ENCODE results near the gene BLOC1S1.
A peak's percentile ranks its signal among the peaks of the same experiment; 100 is the strongest.

BLOC1S1 gene

DNA sequence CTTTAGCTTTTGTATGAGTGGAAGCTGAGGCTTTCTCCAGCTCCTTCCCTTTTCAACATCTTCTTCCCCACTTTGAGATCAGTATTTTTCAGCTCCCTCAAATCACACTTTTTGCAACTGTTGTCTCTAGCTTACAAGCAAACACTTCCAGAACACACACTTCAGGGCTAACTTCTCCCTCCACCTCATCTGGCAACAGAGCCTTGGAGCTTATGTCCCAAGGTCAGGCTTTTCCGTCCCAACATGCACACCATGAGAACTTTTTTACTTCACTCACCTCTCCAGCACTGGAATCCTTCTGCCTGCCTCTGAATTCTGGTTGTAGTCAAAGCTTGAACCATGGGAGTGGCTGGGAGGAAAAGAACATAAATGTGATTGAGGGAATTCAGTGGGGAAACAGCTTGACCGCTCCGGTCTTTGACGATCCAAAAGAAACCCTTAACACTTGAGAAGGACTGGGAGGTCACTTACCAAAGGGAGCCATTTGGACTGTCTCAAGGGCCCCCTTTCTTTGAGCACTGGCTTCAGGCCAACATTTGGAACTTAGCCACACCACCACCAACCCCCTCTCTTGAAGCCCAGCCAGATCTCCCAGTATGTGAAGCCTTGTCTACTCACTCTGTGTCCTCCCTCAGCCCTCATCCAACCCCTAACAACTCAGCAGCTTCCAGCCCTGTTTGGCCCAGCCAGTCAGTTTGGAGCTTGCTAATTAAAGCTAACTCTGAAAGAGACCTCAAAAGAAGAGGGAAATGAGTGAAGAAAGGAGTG is 3.9 kb upstream of the BLOC1S1 start:
- DNase-seq (ENCODE audit: low read depth), result no peak

DNA sequence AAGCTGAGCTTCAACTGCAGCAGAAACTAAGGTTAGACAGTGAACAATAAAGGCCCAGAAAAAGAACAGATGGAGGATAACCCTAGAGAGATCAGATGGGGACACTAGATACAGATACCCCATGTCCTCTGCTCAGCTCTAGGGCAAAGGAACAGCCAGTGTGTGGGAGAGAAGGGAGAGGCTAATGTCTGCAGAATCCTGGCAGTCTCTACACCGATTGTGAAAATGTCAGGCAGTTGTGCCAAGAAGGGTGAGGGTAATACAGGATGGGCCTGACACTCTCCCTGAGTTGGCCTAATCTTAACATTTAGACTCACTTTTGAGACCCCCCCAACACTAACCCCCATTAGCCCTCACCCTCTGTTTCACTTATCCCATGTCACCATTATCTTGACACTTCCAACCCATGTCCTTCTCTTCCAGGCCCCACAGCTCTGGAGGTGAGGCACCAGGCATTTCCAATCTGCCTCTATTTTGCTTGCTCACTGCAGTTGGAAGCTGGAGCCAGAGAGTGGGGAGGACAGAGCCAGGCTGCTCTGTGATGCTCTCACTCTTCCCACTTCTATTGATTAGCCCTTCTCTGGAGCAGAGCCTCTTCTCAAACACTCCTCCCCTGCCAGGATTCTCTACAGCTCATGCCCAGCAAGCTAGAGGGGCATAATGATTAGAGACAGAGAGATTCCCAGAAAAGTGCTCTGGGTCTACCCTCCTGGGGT is 3.0 kb upstream of the BLOC1S1 start:
- DNase-seq (ENCODE audit: low read depth), result no peak

DNA sequence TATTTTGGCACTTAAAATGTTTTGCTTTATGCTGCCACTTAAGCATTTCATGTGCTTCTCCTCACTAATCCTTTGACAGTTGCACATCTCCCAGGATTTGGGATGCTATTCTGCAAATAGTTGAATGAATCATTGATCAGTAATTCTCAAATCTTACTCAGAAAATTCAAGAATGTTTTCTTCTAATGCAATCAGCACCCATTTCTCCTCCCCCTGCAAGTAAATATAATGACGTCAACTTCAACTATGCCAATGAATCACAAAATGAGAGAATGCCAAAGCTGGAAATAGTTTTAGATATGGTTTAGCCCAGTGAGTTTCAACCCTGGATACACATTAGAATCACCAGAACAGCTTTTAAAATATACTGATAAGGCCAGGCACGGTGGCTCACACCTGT is 2.1 kb upstream of the BLOC1S1 start:
- DNase-seq (ENCODE audit: low read depth), result no peak

DNA sequence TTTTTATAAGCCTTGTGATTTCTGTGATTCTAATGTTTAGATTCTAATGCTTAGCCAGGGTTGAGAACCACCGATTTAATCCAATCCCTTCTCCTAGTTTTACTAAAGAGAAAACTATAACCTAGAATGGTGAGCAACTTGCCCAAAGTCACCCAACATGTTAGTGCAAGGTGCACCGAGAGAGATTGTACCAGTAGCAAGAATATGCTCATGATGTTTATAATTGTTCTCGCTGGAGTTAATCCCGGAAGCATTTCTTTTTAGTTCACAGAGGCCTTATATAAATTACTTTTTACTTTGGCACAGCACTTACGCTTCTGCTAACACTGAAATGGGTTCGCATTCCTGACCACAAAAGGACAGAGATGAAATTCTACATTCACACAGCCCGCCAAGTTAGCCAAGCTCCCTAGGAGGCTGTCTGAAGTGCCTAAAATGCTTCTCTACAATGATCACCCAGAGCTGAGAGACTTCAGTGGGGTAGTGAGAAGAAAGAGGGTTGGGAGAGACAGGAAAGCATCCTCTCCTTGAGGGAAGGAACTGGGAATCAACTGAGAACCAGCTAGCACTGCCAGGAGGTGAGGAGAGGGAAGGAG is 579 bp upstream of the BLOC1S1 start:
- DNase-seq (ENCODE audit: low read depth), result no peak

DNA sequence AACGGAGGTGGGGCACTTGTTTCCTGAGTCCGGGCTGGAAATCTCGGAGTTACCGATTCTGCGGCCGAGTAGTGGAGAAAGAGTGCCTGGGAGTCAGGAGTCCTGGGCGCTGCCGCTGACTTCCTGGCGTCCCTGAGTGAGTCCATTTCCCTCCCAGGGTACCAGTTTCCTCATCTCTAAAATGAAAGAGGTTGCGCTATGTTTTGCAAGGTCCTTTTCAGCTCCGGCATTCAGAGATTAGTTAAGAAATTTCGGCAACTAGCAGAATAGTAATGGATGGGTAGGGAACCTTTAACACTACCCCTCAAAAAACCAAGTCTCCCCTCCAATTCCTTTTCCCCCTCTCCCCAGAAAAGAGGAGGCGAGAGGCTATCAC is 724 bp downstream of the BLOC1S1 start:
- no peak for DNase-seq (ENCODE audit: low read depth)

DNA sequence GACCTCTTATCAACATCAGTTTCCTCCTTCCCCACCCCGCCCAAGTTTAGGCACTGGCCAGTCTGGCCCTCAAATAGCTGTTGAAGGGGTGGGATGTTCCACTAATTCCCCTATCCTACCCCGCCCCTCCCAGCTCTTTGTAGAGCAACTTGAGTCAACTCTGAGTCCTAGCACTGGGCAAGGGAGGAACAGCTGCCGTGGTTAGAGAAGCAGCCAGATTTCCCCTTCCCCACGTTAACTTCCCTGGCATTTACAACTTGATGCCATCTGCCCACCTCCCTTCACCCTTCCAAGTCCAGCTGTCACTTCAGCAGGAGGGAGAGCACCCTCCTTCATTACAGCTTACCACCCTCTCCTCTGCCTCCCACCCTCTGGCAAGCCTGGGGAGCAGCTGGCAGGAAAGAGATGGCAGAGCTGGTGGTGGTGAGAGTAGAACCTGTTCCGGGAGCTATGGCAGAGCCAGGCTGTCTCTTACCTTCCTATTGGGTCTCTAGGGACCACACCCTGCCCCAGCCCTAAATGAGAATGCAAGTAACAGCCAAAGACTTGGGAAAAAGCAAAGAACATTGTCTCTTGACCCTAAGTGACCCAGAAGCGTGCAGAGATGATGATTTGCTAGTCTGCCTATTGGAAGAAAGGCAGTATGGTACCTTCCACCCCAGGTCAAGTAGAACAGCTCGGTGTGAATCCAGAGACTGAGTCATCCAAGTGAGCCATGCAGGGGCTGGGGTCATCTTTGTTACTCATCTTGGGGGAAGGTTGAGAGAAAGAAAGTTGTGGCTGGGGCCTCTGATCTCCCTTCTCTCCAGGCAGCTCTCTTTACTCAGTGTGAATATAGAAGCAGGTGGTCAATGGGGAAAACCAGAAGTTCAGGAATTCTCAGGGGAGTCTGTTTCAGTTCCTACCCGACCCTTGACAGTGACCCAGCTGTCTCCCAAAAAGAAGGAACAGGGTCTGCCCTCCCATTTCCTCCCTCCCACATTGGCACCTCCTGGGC is 1.5 kb downstream of the BLOC1S1 start:
- no peak for DNase-seq (ENCODE audit: low read depth)

DNA sequence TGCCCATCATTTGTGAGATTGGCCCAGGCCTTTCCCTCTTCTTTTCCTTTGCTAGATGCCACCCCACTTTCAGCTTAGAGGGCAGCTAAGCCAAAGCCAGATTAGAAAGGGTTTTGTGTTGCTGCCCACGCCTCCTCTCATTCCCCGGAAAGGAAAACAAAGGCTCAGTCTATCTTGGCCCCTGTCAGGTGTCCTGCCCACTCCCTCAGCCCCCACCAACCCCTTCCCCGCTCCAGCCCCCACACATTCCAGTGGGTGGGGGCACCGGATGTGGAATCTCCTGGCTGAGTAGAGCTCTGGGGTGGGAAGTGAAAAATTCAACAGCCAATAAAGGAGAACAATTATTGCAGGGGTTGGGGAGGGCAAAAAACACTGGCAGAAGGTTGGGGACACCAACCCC is 2.2 kb downstream of the BLOC1S1 start:
- DNase-seq (ENCODE audit: low read depth), result no peak

DNA sequence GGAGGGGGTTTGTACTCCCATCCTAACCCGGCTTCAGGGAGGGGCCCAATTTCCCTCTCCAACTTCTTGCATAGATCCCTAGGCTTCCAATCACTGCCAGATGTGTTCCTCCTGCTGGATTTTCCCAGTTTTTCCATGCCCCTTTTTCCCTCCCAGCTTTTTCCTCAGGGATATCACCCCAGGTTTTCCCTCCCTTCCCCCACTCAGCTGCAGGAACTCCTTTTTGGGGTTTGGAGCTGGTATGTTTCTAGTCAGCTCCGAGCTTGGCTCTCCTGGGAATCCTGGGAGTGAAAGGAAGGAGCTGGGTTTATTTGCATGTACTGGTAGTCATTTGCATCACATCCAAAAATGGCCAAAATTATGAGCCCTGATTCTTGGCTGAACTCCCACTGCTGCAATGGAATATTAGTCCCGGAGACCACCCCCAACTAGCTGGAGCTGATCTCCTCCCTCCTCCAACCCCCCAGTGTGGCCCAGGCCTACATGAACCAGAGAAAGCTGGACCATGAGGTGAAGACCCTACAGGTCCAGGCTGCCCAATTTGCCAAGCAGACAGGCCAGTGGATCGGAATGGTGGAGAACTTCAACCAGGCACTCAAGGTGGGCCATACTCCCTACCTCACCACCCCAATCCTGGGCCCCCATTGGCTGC is 2.9 kb downstream of the BLOC1S1 start:
- DNase-seq (ENCODE audit: low read depth), result no peak

DNA sequence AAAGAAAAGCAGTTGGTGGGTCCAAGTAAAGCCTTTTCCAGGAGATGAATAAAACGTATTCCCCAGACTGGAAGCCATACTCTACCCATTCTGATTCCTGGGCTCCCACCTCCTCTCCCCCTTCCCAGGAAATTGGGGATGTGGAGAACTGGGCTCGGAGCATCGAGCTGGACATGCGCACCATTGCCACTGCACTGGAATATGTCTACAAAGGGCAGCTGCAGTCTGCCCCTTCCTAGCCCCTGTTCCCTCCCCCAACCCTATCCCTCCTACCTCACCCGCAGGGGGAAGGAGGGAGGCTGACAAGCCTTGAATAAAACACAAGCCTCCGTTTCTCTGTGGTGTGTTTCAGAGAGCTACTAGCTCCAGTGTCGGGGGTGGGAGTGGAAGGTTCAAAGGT is 3.5 kb downstream of the BLOC1S1 start:
- DNase-seq (ENCODE audit: low read depth), result no peak

DNA sequence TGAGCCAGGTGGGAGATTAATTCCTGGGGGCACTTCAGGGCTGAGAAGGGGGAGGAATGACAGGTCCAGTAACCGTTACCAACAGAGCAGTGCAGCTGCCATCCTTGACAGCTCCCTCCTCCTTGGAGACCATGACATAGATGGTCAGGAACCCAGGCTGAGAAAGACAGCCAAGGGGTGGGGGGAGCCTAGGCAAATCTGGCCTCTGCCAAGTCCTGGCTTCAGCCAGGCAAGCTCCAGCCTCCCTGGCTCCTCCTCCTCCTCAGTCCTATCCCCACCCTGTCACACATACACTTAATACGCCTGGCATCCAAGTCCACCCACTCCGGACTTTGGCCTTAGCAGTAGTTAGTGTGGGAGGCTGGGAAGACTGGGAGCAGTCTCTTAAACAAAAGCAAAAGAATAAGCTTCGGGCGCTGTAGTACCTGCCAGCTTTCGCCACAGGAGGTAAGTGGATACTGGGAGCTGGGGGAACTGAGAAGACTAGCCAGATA is 4.3 kb downstream of the BLOC1S1 start, which contains the start of gene RDH5:
RDH5 (plus strand) TSS at position 323 of the 494 bp plus-strand sequence. CDS start 792 bp downstream, outside the sequence.
- DNase-seq (ENCODE audit: low read depth), result no peak

DNA sequence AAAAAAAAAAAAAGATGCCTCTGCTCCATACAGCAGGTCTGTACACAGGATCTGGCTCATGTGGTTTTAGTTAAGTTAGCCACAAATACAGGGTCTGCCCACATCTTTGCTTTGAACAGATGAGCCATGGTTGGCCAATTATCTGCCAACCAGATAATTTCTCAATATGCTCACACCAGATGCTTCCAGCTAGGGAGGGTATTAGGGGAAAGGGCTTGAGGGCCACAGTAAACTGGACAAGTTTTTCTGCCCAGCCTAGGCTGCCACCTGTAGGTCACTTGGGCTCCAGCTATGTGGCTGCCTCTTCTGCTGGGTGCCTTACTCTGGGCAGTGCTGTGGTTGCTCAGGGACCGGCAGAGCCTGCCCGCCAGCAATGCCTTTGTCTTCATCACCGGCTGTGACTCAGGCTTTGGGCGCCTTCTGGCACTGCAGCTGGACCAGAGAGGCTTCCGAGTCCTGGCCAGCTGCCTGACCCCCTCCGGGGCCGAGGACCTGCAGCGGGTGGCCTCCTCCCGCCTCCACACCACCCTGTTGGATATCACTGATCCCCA is 5.1 kb downstream of the BLOC1S1 start:
- DNase-seq (ENCODE audit: low read depth), result no peak

DNA sequence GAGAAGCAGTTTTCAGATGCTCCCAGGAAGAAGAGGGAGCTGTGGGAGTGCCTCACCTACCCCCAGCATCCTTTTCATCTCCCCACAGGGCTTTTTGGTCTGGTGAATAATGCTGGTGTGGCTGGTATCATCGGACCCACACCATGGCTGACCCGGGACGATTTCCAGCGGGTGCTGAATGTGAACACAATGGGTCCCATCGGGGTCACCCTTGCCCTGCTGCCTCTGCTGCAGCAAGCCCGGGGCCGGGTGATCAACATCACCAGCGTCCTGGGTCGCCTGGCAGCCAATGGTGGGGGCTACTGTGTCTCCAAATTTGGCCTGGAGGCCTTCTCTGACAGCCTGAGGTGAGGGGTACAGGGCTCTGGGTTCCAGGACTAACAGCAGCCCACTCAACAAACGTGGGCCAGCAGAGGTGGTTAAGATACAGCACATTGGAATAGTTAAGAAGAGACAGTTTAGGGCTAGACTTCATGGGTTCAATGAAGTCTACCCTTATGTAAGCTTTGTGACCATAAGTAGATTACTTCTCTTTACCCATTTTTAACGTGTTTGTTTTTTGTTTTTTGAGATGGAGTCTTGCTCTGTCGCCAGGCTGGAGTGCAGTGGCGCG is 5.9 kb downstream of the BLOC1S1 start:
- DNase-seq (ENCODE audit: low read depth), result no peak

DNA sequence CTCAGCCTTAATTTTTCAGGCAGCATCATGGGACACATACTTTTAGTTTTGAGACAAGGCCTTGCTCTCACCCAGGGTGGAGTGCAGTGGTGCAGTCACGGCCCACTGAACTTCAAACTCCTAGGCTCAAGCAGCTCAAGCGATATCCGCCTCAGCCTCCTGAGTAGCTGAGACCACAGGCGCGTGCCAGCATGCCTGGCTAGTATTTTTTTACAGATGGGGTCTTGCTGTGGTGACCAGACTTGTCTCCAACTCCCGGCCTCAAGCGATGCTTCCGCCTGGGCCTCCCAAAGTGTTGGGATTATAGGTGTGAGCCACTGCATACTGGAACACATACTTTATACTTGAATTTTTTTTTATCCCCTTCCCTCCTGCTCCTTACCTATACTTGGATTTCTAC is 7.1 kb downstream of the BLOC1S1 start:
- DNase-seq (ENCODE audit: low read depth), result no peak

DNA sequence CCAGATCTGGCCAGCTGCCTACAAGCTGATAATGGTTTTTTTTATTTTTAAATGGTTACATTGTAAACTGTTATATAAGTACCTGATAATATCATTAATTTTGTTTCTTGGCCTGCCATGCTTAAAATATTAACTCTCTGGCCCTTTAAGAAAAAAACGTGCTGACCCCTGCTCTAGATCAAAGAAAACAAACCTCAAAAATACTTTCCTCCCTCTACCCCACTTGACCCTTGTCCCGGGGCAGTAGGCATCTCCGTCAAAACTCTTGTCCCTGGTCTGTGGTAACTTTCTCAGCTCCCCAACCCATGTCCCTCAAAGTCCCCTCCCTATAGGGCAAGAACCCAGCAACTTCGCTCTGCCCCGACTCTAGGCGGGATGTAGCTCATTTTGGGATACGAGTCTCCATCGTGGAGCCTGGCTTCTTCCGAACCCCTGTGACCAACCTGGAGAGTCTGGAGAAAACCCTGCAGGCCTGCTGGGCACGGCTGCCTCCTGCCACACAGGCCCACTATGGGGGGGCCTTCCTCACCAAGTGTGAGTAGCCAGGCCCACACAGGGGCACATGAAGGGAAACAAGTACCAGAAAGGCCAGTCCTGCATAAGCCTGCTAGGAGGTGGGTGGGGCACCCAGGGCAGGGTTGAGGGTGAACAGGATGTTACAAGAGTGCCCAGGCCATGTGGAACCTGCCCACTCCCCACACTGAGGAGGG is 7.8 kb downstream of the BLOC1S1 start:
- no peak for DNase-seq (ENCODE audit: low read depth)

DNA sequence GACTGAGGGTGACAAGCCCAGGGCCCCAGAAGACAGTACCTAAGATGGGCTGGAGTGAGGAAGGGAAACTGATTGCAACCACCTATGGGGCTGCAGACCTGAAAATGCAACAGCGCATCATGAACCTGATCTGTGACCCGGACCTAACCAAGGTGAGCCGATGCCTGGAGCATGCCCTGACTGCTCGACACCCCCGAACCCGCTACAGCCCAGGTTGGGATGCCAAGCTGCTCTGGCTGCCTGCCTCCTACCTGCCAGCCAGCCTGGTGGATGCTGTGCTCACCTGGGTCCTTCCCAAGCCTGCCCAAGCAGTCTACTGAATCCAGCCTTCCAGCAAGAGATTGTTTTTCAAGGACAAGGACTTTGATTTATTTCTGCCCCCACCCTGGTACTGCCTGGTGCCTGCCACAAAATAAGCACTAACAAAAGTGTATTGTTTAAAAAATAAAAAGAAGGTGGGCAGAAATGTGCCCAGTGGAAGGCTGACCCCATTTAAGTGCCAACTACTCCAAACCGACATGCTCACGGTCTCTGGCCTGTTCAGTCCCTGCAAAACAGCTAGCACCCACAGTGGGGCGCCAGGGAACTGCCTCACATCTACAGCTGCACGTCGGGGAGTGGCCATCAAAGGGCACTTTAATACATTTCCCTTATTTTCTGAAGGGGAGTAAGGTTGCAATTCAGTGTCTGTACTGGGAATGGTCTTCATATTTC is 8.5 kb downstream of the BLOC1S1 start:
- DNase-seq (ENCODE audit: low read depth), result peak; percentile 56

DNA sequence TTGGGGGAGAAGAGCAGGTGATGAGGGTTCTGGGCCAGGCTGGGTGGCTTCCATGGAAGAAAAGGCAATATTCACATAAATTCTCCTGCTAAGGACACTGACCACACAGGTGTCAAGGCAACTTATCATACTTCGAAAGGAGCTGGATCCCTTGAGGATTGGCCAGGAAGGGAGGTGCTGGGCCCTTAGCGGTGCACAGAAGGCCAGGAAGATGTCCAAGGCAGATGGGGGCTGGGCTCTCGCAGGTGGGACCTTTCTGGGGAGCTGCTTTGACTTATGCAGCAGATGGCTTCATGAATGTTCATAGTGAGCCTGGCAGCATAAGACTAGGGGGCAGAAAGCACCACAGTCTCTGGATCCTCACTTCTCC is 9.1 kb downstream of the BLOC1S1 start:
- no peak for DNase-seq (ENCODE audit: low read depth)

DNA sequence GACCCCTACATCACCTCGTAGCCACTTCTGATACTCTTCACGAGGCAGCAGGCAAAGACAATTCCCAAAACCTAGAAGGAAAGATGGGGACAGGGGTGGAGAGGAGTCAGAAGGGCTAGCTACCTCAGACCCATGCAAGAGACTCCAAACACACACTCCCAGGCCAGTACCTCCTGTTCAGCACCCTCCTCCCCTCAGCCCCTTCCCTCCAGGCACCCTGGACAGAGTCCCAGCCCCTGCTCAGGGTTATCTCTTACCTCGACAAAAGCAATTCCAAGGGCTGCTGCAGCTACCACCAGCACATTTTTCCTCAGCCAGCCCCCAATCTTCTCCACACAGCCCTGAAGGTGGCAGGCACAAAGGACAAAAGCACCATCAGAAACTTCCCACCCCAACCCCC is 9.7 kb downstream of the BLOC1S1 start:
- no peak for DNase-seq (ENCODE audit: low read depth)

DNA sequence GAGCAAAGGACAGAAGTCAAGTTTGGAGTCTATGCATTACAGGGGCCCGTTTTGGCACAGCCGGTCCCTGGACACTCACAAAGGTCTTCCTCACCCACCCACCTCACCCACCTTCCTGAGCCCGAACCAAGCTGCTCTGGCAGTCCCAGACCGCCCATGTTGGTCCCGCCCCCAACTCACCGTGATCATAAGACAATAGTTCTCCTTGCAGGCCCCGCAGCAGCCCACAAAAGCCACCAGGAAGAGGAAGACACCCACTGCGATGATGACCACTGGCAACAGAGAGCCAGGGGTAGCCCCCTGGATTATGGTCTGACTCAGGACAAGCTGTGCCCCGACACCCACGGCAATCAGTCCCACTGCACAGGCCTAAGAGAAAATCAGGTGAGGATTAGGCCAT is 11.1 kb downstream of the BLOC1S1 start:
- DNase-seq (ENCODE audit: low read depth), result no peak

DNA sequence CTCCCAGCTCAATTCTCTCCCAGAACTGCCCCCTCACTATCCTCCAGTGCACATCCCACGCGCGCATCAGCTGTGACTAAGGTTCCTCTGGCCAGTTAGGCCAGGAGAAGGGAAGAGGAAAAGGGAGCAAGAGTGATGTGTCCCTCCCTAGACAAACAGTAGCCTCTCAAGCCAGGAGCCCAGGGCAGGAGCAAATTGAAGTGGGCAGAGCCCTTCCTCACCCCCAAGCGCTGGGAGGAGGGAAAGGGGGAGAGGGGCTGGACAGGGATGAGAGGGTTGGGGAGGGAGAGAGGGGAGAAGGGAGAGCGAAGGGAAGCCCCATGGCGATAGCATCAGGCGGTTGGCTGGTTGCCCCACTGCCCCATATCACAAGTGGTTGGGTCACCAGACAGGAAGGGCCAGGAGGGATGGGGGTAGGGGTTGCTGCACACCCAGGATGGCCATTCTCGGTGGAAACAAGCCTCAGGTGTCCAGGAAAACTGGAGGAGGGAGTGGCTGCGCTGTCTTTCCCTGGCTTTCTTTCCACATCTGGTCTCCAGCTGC is 11.9 kb downstream of the BLOC1S1 start:
- DNase-seq (ENCODE audit: low read depth), result no peak

Measured in activated T-cell treated with anti-CD3 and anti-CD28 coated beads for 1 hour (primary cell).